Tongue (tissue), 2 donors: ENCODE measurements around the gene MAML3. TPM values are rescaled to one million over a fixed set of nuclear protein-coding genes. Genes with fewer than 3 reads are reported as not detected.

ENCODE experiments used
- DNase-seq: peaks from one replicate; pipeline ENCODE4 v3.0.0-alpha.2; 2015
- total RNA-seq: library from RNA; depleted of rRNA; stranded (reverse); fragments of >200 nt; gene quantifications from one replicate; pipeline ENCODE4 v1.2.3, GENCODE V29; 2014

The MAML3 gene
- total RNA-seq, 1 donor from 2014 or later = 7.0 TPM

- DNase-seq = no peak
Observed at GRCh38 chr4:139863531-139863930, 290.5 kb downstream of the MAML3 start.

GRCh38 chr4:139861471-139861870 lies 292.5 kb downstream of the MAML3 start:
- no peak for DNase-seq

GRCh38 chr4:139860435-139861024 lies 293.5 kb downstream of the MAML3 start:
- DNase-seq = no peak

- no peak for DNase-seq
Observed at GRCh38 chr4:139859876-139860275, 294.1 kb downstream of the MAML3 start.

- no peak for DNase-seq
Observed at GRCh38 chr4:139858436-139859205, 295.4 kb downstream of the MAML3 start.

GRCh38 chr4:139857977-139858376 lies 296.0 kb downstream of the MAML3 start:
- DNase-seq = no peak

- DNase-seq = peak; percentile 33
Observed at GRCh38 chr4:139857021-139857420, 297.0 kb downstream of the MAML3 start.

GRCh38 chr4:139854668-139855403 lies 299.1 kb downstream of the MAML3 start:
- DNase-seq = no peak

GRCh38 chr4:139853309-139853708 lies 300.7 kb downstream of the MAML3 start:
- no peak for DNase-seq

- DNase-seq = no peak
Observed at GRCh38 chr4:139852612-139853269, 301.2 kb downstream of the MAML3 start.

- DNase-seq = no peak
Observed at GRCh38 chr4:139851639-139852038, 302.3 kb downstream of the MAML3 start.

- DNase-seq = no peak
Observed at GRCh38 chr4:139851133-139851532, 302.9 kb downstream of the MAML3 start.

GRCh38 chr4:139849219-139849618 lies 304.8 kb downstream of the MAML3 start:
- DNase-seq = peak; percentile 41

GRCh38 chr4:139848028-139848427 lies 306.0 kb downstream of the MAML3 start:
- no peak for DNase-seq

- no peak for DNase-seq
Observed at GRCh38 chr4:139847602-139848001, 306.4 kb downstream of the MAML3 start.

GRCh38 chr4:139846766-139847165 lies 307.2 kb downstream of the MAML3 start:
- DNase-seq = no peak

GRCh38 chr4:139845453-139846093 lies 308.4 kb downstream of the MAML3 start:
- DNase-seq = no peak

- DNase-seq = no peak
Observed at GRCh38 chr4:139844459-139845036, 309.4 kb downstream of the MAML3 start.

GRCh38 chr4:139844057-139844456 lies 309.9 kb downstream of the MAML3 start:
- DNase-seq = no peak

- no peak for DNase-seq
Observed at GRCh38 chr4:139843641-139844040, 310.3 kb downstream of the MAML3 start.

GRCh38 chr4:139841464-139842195 lies 312.4 kb downstream of the MAML3 start:
- no peak for DNase-seq
